Smooth muscle cell of the brain vasculature (primary cell): ENCODE measurements around the gene TCF4.

Experiments used
- DNase-seq: peaks from one replicate; pipeline ENCODE4 v3.0.0-alpha.2; 2012; ENCODE audit warnings: low read depth, low spot score

TCF4 gene

GRCh38 chr18:55268151-55268601 is 319.8 kb downstream of the TCF4 start:
- DNase-seq: no peak

GRCh38 chr18:55266981-55267380 is 321.0 kb downstream of the TCF4 start:
- no peak for DNase-seq

- no peak for DNase-seq
Measured at GRCh38 chr18:55265984-55266383, 322.0 kb downstream of the TCF4 start.

- DNase-seq: no peak
Measured at GRCh38 chr18:55265130-55265675, 322.8 kb downstream of the TCF4 start.

GRCh38 chr18:55264108-55264507 is 323.9 kb downstream of the TCF4 start:
- no peak for DNase-seq

- no peak for DNase-seq
Measured at GRCh38 chr18:55262021-55262560, 325.9 kb downstream of the TCF4 start.

GRCh38 chr18:55261253-55261652 is 326.7 kb downstream of the TCF4 start:
- DNase-seq: no peak

- no peak for DNase-seq
Measured at GRCh38 chr18:55258088-55258487, 329.9 kb downstream of the TCF4 start.

- no peak for DNase-seq
Measured at GRCh38 chr18:55256929-55257289, 331.1 kb downstream of the TCF4 start.

- no peak for DNase-seq
Measured at GRCh38 chr18:55256226-55256928, 331.6 kb downstream of the TCF4 start.

- DNase-seq: no peak
Measured at GRCh38 chr18:55253814-55254213, 334.2 kb downstream of the TCF4 start.

GRCh38 chr18:55252901-55253300 is 335.1 kb downstream of the TCF4 start:
- DNase-seq: no peak

GRCh38 chr18:55252053-55252675 is 335.8 kb downstream of the TCF4 start:
- no peak for DNase-seq

GRCh38 chr18:55251254-55251971 is 336.6 kb downstream of the TCF4 start:
- peak; percentile 26 for DNase-seq

GRCh38 chr18:55250768-55251173 is 337.2 kb downstream of the TCF4 start:
- no peak for DNase-seq

- DNase-seq: no peak
Measured at GRCh38 chr18:55249550-55249949, 338.4 kb downstream of the TCF4 start.

GRCh38 chr18:55248495-55248894 is 339.5 kb downstream of the TCF4 start:
- DNase-seq: no peak

GRCh38 chr18:55247032-55247431 is 341.0 kb downstream of the TCF4 start:
- no peak for DNase-seq

GRCh38 chr18:55246278-55246677 is 341.7 kb downstream of the TCF4 start:
- no peak for DNase-seq

GRCh38 chr18:55245211-55245614 is 342.8 kb downstream of the TCF4 start:
- no peak for DNase-seq

- no peak for DNase-seq
Measured at GRCh38 chr18:55244546-55244945, 343.4 kb downstream of the TCF4 start.

- peak; percentile 67 for DNase-seq
Measured at GRCh38 chr18:55243857-55244256, 344.1 kb downstream of the TCF4 start.
